Vagina (tissue), 2 donors: ENCODE measurements around the gene STK39.

ENCODE experiments used
- POLR2A ChIP-seq, 2 donors: fragments of 450-650 bp; IDR thresholded peaks; one replicate each; pipeline ENCODE4 v1.6.1; 2017; ENCODE audit warnings: antibody characterized with exemption in 2 of 2, mild to moderate bottlenecking in 2 of 2, moderate library complexity in 2 of 2
- POLR2AphosphoS5 ChIP-seq, 2 donors: sonication (generic); formaldehyde crosslinking; IDR thresholded peaks; one replicate each; pipeline ENCODE4 v1.9.0; 2017; ENCODE audit warnings: antibody characterized with exemption in 2 of 2, mild to moderate bottlenecking in 2 of 2, low read depth in 1 of 2; ENCODE audit not compliant: insufficient read depth in 1 of 2
- TF ChIP-seq, protein P1 (sequence below), 3 experiments: fragments of 450-650 bp in 2 of 3; fragments of 200-600 bp in 1 of 3; sonication (generic) in 1 of 3; IDR thresholded peaks; one replicate each; pipeline ENCODE4 v1.5.1; 2017 to 2019; ENCODE audit warnings: antibody characterized with exemption in 3 of 3, mild to moderate bottlenecking in 2 of 3, moderate library complexity in 2 of 3

DNA sequence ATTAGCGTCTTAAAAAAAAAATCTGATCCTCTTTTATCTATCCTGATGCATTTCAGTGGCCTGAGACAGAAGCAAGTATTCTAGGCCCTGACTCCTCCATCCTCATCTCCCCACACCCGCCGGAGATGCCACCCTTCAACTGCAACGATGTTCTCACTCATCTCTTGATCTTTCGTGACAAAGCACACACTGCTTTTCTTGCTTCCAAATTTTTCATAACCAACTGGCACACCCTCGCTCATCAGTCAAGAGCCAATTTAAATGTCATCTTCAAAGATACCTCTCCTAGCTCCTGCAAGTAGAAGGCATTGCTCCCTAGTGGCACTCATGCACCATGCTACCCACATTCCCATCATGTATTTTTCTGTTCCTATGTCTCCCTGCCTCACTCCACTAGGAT lies 115.0 kb downstream of the STK39 start:
- TF ChIP-seq, protein P1, sequence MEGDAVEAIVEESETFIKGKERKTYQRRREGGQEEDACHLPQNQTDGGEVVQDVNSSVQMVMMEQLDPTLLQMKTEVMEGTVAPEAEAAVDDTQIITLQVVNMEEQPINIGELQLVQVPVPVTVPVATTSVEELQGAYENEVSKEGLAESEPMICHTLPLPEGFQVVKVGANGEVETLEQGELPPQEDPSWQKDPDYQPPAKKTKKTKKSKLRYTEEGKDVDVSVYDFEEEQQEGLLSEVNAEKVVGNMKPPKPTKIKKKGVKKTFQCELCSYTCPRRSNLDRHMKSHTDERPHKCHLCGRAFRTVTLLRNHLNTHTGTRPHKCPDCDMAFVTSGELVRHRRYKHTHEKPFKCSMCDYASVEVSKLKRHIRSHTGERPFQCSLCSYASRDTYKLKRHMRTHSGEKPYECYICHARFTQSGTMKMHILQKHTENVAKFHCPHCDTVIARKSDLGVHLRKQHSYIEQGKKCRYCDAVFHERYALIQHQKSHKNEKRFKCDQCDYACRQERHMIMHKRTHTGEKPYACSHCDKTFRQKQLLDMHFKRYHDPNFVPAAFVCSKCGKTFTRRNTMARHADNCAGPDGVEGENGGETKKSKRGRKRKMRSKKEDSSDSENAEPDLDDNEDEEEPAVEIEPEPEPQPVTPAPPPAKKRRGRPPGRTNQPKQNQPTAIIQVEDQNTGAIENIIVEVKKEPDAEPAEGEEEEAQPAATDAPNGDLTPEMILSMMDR (IDR thresholded peaks at IDR 0.05) = no peak
- TF ChIP-seq POLR2A (IDR thresholded peaks at IDR 0.05) (no peak), POLR2AphosphoS5 (IDR thresholded peaks at IDR 0.05; ENCODE audit: insufficient read depth in 1 of 2, low read depth in 1 of 2) (no peak)
